ENCODE results near the gene ECD.
A peak's percentile ranks its signal among the peaks of the same experiment; 100 is the strongest.
"Not testable (repeated sequence)": the region's sequence is repeated elsewhere in the genome, so short reads cannot be mapped to it uniquely, and the experiment has no call there.

The ECD gene

DNA sequence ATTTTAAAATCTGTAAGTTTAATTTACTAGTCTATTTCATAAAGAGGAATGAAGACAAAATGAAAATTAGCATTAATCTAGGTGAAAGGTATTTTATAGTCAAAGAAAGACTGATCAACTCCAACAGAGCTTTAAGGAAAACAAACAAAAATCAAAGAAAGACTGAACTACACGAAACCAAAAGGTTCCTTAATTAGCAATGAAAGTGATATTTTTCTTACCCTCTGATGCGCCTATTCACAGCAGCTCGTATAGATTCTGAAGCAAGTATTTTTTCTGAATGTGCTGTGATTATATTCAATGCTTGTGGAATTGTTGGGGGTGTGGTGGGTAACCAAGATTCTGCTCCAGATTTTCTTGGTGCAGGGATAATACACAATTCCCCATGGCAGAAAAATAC, 11.8 kb downstream of the ECD start:
- DNase-seq = no peak

GRCh38 chr10:73152009-73152408, 15.8 kb downstream of the ECD start:
- no peak for DNase-seq

DNA sequence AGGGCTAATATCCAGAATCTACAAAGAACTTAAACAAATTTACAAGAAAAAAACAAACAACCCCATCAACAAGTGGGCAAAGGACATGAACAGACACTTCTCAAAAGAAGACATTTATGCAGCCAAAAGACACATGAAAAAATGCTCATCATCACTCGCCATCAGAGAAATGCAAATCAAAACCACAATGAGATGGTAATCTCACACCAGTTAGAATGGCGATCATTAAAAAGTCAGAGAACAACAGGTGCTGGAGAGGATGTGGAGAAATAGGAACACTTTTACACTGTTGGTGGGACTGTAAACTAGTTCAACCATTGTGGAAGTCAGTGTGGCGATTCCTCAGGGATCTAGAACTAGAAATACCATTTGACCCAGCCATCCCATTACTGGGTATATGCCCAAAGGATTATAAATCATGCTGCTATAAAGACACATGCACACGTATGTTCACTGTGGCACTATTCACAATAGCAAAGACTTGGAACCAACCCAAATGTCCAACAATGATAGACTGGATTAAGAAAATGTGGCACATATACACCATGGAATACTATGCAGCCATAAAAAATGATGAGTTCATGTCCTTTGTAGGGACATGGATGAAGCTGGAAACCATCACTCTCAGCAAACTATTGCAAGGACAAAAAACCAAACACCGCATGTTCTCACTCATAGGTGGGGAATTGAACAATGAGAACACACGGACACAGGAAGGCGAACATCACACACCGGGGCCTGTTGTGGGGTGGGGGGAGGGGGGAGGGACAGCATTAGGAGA, 17.0 kb downstream of the ECD start:
- DNase-seq = not testable (repeated sequence)

- no peak for DNase-seq
These were observed 26.2 kb downstream of the ECD start for GRCh38 chr10:73141603-73142002.

GRCh38 chr10:73139251-73139650, 28.6 kb downstream of the ECD start:
- DNase-seq = no peak

GRCh38 chr10:73136627-73137026, 31.2 kb downstream of the ECD start:
- DNase-seq = no peak

DNA sequence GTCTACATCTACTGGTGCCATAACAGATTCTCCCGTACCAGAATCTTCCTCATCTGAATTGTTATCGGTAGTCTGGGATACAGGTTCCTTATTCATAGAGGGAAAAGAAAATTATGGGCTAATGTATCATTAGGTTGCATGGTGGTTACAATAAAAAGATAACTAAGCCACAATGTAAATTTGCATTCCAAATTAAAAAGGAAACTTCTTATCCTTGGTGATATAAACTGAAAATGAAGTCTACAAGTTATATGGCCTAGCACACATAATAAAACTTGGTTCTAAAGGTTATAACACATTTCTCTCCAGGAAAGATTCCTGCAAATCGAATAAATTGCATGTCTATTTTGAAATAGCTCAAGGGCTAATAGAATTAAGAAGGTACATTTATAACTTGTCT, 33.1 kb downstream of the ECD start:
- no peak for DNase-seq

DNA sequence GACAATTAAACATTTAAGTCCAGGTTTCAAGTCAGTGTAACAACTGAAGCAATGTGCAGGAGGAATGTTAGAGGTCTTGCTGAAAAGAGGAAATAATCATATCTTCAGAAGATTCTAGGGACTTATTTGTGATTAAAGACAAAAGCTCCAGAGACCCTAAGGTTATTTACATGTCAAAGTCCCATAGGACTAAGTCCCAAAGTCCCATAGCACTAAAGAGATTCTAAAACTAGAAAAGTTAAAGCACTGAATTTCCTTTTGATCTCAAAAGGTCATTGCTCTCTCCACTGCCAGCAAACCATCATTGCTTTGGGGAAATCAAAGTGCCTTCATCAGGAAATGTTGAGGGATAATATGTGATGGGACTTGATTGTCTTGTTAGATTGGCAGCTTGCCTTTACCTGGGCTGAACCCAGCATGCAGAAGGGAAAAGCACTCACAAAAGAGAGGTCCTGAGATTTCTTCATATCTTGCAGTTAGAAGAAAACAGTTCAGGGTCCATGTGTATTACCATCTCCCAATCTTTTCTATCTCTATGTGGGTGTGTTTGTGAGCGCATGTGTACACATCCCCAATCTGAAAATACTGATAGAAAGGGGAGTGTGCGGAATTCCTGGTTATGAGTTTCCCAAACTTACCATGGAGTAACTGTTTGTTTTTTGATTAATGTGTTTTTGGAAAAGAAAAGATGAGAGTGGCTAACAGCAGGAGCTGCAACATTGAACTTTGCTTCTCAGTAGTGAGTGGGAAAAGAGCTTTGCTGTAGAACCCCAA, 35.7 kb downstream of the ECD start:
- no peak for DNase-seq

GRCh38 chr10:73131301-73131700, 36.5 kb downstream of the ECD start:
- DNase-seq = no peak

DNA sequence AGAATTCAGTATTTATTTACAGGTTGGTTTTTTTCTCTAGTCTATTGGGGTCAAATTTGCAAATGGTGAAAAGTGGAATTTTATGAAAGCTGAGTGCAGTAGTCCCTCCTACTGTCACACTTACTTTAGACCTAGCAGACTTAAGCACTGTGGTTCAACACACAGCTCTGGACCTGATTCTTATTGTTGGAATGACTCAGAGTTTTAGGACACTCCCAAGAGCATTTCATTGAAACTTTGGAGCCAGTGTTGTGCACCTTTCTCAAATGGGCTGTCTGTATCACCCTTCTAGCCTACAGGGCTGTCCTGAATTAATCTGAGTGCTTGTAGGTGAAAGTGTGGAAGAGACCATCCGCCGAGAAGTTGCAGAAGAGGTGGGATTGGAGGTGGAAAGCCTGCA, 41.5 kb downstream of the ECD start:
- no peak for DNase-seq

- no peak for DNase-seq
These were observed 47.9 kb downstream of the ECD start for GRCh38 chr10:73119952-73120351.

DNA sequence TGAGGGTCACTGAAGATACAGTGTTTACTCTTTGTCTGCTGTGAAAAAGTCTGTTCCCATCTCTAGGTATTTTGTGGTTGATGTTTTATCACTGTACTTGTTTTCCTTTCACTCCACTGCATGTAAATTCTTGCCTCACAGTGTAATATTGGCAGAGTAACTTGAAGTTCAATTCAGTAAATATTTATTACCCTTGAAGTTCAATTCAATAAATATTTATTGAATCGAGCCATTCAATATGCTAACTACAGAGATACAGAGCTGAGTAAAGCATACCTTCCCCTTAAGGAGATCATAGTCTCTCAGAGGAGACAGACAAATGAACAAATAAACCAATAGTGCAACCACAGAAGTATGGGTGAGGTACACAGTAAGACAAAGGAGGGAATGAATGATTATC, 48.4 kb downstream of the ECD start:
- no peak for DNase-seq

GRCh38 chr10:73117976-73118743, 49.6 kb downstream of the ECD start:
- no peak for DNase-seq

- no peak for DNase-seq
These were observed 51.8 kb downstream of the ECD start for GRCh38 chr10:73116017-73116416.

- DNase-seq = no peak
These were observed 54.3 kb downstream of the ECD start for GRCh38 chr10:73113551-73113950.

DNA sequence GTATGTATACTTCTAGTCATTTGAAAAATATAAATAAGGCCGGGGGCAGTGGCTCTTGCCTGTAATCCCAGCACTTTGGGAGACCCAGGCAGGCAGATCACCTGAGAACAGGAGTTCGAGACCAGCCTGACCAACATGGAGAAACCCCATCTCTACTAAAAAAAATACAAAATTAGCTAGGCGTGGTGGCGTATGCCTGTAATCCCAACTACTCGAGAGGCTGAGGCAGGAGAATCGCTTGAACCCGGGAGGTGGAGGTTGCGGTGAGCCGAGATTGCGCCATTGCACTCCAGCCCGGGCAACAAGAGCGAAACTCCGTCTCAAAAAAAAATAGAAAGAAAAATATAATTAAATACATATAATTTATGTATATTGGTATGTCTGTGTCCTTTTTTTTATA, 55.8 kb downstream of the ECD start:
- not testable (repeated sequence) for DNase-seq

DNA sequence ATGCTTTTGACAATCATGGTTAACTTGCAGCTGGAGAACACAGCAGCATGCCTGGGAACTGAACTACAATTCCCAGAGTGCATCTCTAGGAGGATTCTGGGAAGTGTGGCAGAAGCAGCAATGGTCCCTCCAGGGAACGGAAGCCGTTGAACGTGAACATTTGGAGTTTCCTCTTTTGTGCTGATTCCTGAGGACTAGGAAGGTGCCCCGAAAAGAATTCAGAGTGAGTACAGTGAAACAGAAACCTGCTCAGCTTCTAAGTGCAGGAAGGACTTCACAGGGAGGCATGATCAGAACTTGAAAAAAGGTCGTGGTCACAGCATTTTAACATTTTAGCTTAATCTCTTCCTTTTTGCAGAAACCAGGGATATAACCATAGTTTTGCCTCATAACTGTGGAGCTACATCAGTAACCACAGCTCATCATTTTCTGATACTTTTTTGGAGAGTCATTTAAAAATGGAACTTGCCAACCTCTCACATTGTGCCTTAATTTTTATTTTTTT, 57.4 kb downstream of the ECD start, which contains the start of gene NUDT13:
NUDT13 (plus strand) TSS at position 111 of the 505 bp plus-strand sequence. CDS start 3,911 bp downstream, outside the sequence.
- no peak for DNase-seq

GRCh38 chr10:73109248-73109652, 58.6 kb downstream of the ECD start:
- not testable (repeated sequence) for DNase-seq

GRCh38 chr10:73106301-73106700, 61.5 kb downstream of the ECD start:
- no peak for DNase-seq

GRCh38 chr10:73099141-73099540, 68.7 kb downstream of the ECD start:
- no peak for DNase-seq

DNA sequence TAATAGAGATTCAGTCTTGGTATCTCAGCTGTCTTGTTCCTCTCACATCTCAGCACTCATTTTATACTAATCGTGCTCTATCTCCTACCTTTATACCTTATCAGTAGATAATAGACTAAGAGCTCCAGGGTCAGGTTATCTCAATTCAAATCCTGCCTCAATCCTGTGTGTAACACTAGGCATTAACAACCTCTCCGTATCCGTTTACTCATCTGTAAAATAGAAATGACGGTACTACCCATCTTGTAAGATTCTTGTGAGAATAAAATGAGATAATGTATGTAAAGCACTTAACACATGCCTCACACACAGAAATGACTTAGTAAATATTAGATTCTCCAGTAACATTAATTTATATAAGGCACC, 70.5 kb downstream of the ECD start:
- DNase-seq = no peak

DNA sequence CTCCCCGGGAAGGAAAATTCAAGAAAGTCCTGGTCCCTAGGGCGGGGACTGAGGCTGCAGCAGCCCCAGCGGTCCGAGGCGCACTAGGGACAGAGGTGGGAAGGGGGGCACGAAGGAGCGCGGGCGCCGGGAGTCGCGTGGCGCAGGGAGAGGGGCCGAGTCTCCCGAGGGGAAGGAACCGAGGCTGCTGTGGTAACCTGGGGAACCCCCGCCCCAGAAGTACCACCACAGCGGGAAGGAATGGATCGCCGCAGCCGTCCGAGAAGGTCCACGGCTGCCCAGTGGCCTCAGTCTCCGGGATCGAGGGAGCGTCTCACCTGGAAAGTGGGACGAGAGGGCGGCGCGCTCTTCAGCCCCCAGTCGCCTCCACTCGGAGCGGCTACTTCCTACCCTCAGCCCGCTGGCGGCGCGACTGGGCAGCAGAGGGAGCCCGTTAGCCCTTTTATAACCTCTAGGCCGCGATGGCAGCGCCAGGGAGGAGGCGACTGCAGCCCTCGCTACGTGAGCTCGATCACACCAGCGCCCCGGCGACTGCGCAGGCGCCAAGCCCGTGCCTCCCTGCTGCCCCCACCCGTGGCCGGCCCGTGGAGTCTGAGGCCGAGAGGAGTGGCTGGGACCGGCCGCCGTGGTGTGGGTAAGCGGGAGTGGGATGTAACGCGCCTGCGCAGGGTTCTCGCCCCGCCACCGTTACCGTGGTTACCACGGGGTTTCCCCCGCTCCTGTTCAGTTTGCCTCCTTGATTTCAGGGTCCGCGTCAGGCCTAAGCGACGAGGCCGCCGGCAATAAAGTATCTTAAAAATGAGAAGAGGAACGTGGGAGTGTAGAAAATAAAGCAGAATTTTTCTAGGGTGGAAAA, 71.1 kb downstream of the ECD start, which contains the start of gene P4HA1:
P4HA1 (minus strand) TSS at position 418 of the 856 bp plus-strand sequence. CDS start 21,983 bp downstream, outside the sequence.
- DNase-seq = peak; percentile 93

All from cortex of kidney (tissue), 1 donor.